ENCODE data around the gene DTX3.
A peak's percentile ranks its signal among the peaks of the same experiment; 100 is the strongest.

The DTX3 gene

GRCh38 chr12:57603815-57604453 lies 690 bp upstream of the DTX3 start:
- H3K4me1 Mint-ChIP-seq = peaks cover 43% of the 10 kb centered on the region

GRCh38 chr12:57604992-57605810 lies 577 bp downstream of the DTX3 start:
- Mint-ChIP-seq H3K27ac (peak overlapping the region; percentile 92 to 98 (median 97)), H3K36me3 (ENCODE audit: low read depth) (peaks cover 49% of the 10 kb centered on the region), H3K27me3 (ENCODE audit: low read depth) (peaks cover 4% of the 10 kb centered on the region)

More at GRCh38 chr12:57603815-57604453, 690 bp upstream of the DTX3 start:
- peaks cover 52% of the 10 kb centered on the region for H3K36me3 Mint-ChIP-seq (ENCODE audit: low read depth)
- peak overlapping the region; percentile 92 to 98 (median 97) for H3K27ac Mint-ChIP-seq
- peaks cover 4% of the 10 kb centered on the region for H3K27me3 Mint-ChIP-seq (ENCODE audit: low read depth)
- H3K9me3 Mint-ChIP-seq = no peaks in the 10 kb centered on the region
- H3K4me3 Mint-ChIP-seq = peak overlapping the region; percentile 83 to 91 (median 88)
- no peak for TF ChIP-seq CTCF (IDR thresholded peaks at IDR 0.05; ENCODE audit: unreplicated experiment in 3 of 3)

GRCh38 chr12:57605811-57606311 lies 1.2 kb downstream of the DTX3 start:
- Mint-ChIP-seq H3K27me3 (ENCODE audit: low read depth) (peaks cover 4% of the 10 kb centered on the region), H3K9me3 (no peaks in the 10 kb centered on the region), H3K4me1 (peaks cover 57% of the 10 kb centered on the region), H3K27ac (peak overlapping the region; percentile 92 to 98 (median 97)), H3K4me3 (peak overlapping the region; percentile 83 to 91 (median 88)), H3K36me3 (ENCODE audit: low read depth) (peaks cover 45% of the 10 kb centered on the region)
- no peak for TF ChIP-seq CTCF (IDR thresholded peaks at IDR 0.05; ENCODE audit: unreplicated experiment in 3 of 3)

More at GRCh38 chr12:57604992-57605810, 577 bp downstream of the DTX3 start:
- Mint-ChIP-seq H3K4me3 (peak overlapping the region; percentile 83 to 91 (median 88)), H3K4me1 (peaks cover 53% of the 10 kb centered on the region), H3K9me3 (no peaks in the 10 kb centered on the region)
- no peak for TF ChIP-seq CTCF (IDR thresholded peaks at IDR 0.05; ENCODE audit: unreplicated experiment in 3 of 3)

GRCh38 chr12:57606399-57606798 lies 1.8 kb downstream of the DTX3 start:
- TF ChIP-seq CTCF (IDR thresholded peaks at IDR 0.05; ENCODE audit: unreplicated experiment in 3 of 3) = no peak
- Mint-ChIP-seq H3K4me3 (peak overlapping the region; percentile 83 to 91 (median 88)), H3K9me3 (no peaks in the 10 kb centered on the region), H3K36me3 (ENCODE audit: low read depth) (peaks cover 42% of the 10 kb centered on the region), H3K27ac (peak overlapping the region; percentile 24 to 98 (median 80)), H3K4me1 (peaks cover 57% of the 10 kb centered on the region), H3K27me3 (ENCODE audit: low read depth) (peaks cover 4% of the 10 kb centered on the region)

- peaks cover 37% of the 10 kb centered on the region for H3K36me3 Mint-ChIP-seq (ENCODE audit: low read depth)
- H3K27ac Mint-ChIP-seq = peak overlapping the region; percentile 24 to 98 (median 80)
- H3K4me3 Mint-ChIP-seq = peak overlapping the region; percentile 83 to 91 (median 88)
- H3K9me3 Mint-ChIP-seq = no peaks in the 10 kb centered on the region
- peaks cover 57% of the 10 kb centered on the region for H3K4me1 Mint-ChIP-seq
- peaks cover 4% of the 10 kb centered on the region for H3K27me3 Mint-ChIP-seq (ENCODE audit: low read depth)
- no peak for TF ChIP-seq CTCF (IDR thresholded peaks at IDR 0.05; ENCODE audit: unreplicated experiment in 3 of 3)
These were observed 2.2 kb downstream of the DTX3 start for GRCh38 chr12:57606821-57607220.

All from nephron (organoid).